ENCODE data around the gene CXCL8.
A peak's percentile ranks its signal among the peaks of the same experiment; 100 is the strongest.
"Not testable (repeated sequence)": the region's sequence is repeated elsewhere in the genome, so short reads cannot be mapped to it uniquely, and the experiment has no call there.

Gene CXCL8

GRCh38 chr4:73751830-73752229 is 11.5 kb downstream of the CXCL8 start:
- H3K4me3 Mint-ChIP-seq = no peak overlapping the region
- no peaks in the 10 kb centered on the region for H3K4me1 Mint-ChIP-seq
- H3K27ac Mint-ChIP-seq = no peak overlapping the region
- DNase-seq (ENCODE audit: low spot score in 2 of 2) (no peak), ATAC-seq (no peak)
- peaks cover 3% of the 10 kb centered on the region for H3K9me3 Mint-ChIP-seq
- H3K36me3 Mint-ChIP-seq = no peaks in the 10 kb centered on the region

GRCh38 chr4:73752424-73752823 is 12.1 kb downstream of the CXCL8 start:
- no peaks in the 10 kb centered on the region for H3K36me3 Mint-ChIP-seq
- no peaks in the 10 kb centered on the region for H3K4me1 Mint-ChIP-seq
- no peak for ATAC-seq
- H3K27ac Mint-ChIP-seq = no peak overlapping the region
- no peak overlapping the region for H3K4me3 Mint-ChIP-seq
- peaks cover 3% of the 10 kb centered on the region for H3K9me3 Mint-ChIP-seq
- DNase-seq (ENCODE audit: low spot score in 2 of 2) = no peak

GRCh38 chr4:73753215-73753614 is 12.8 kb downstream of the CXCL8 start:
- DNase-seq (ENCODE audit: low spot score in 2 of 2) = no peak
- no peak overlapping the region for H3K4me3 Mint-ChIP-seq
- no peak overlapping the region for H3K27ac Mint-ChIP-seq
- H3K36me3 Mint-ChIP-seq = no peaks in the 10 kb centered on the region
- H3K4me1 Mint-ChIP-seq = no peaks in the 10 kb centered on the region
- ATAC-seq = no peak
- H3K9me3 Mint-ChIP-seq = peaks cover 3% of the 10 kb centered on the region

GRCh38 chr4:73754934-73755333 is 14.6 kb downstream of the CXCL8 start:
- ATAC-seq (no peak), DNase-seq (ENCODE audit: low spot score in 2 of 2) (no peak)
- H3K4me1 Mint-ChIP-seq = no peaks in the 10 kb centered on the region
- no peaks in the 10 kb centered on the region for H3K36me3 Mint-ChIP-seq
- no peak overlapping the region for H3K27ac Mint-ChIP-seq
- no peak overlapping the region for H3K4me3 Mint-ChIP-seq
- H3K9me3 Mint-ChIP-seq = peaks cover 3% of the 10 kb centered on the region

- Mint-ChIP-seq H3K4me3 (no peak overlapping the region), H3K27ac (no peak overlapping the region), H3K4me1 (no peaks in the 10 kb centered on the region), H3K36me3 (no peaks in the 10 kb centered on the region), H3K9me3 (peaks cover 3% of the 10 kb centered on the region)
- no peak for DNase-seq (ENCODE audit: low spot score in 2 of 2)
- no peak for ATAC-seq
Observed at GRCh38 chr4:73759357-73759756, 19.0 kb downstream of the CXCL8 start.

GRCh38 chr4:73761856-73762255 is 21.5 kb downstream of the CXCL8 start:
- Mint-ChIP-seq H3K9me3 (no peaks in the 10 kb centered on the region), H3K36me3 (no peaks in the 10 kb centered on the region), H3K27ac (no peak overlapping the region), H3K4me3 (no peak overlapping the region), H3K4me1 (no peaks in the 10 kb centered on the region)
- no peak for DNase-seq (ENCODE audit: low spot score in 2 of 2)
- ATAC-seq = no peak

GRCh38 chr4:73762409-73762808 is 22.0 kb downstream of the CXCL8 start:
- Mint-ChIP-seq H3K4me3 (no peak overlapping the region), H3K9me3 (no peaks in the 10 kb centered on the region), H3K4me1 (no peaks in the 10 kb centered on the region), H3K27ac (no peak overlapping the region), H3K36me3 (no peaks in the 10 kb centered on the region)
- ATAC-seq = no peak
- no peak for DNase-seq (ENCODE audit: low spot score in 2 of 2)

GRCh38 chr4:73763877-73764276 is 23.5 kb downstream of the CXCL8 start:
- H3K4me1 Mint-ChIP-seq = no peaks in the 10 kb centered on the region
- ATAC-seq (peak; percentile 21), DNase-seq (ENCODE audit: low spot score in 2 of 2) (no peak)
- no peak overlapping the region for H3K27ac Mint-ChIP-seq
- no peak overlapping the region for H3K4me3 Mint-ChIP-seq
- H3K9me3 Mint-ChIP-seq = no peaks in the 10 kb centered on the region
- no peaks in the 10 kb centered on the region for H3K36me3 Mint-ChIP-seq

GRCh38 chr4:73764513-73764912 is 24.1 kb downstream of the CXCL8 start:
- H3K4me1 Mint-ChIP-seq = no peaks in the 10 kb centered on the region
- no peaks in the 10 kb centered on the region for H3K9me3 Mint-ChIP-seq
- no peaks in the 10 kb centered on the region for H3K36me3 Mint-ChIP-seq
- ATAC-seq (no peak), DNase-seq (ENCODE audit: low spot score in 2 of 2) (no peak)
- no peak overlapping the region for H3K4me3 Mint-ChIP-seq
- H3K27ac Mint-ChIP-seq = no peak overlapping the region

GRCh38 chr4:73765296-73765695 is 24.9 kb downstream of the CXCL8 start:
- Mint-ChIP-seq H3K4me3 (no peak overlapping the region), H3K36me3 (no peaks in the 10 kb centered on the region), H3K9me3 (no peaks in the 10 kb centered on the region), H3K27ac (no peak overlapping the region), H3K4me1 (no peaks in the 10 kb centered on the region)
- no peak for DNase-seq (ENCODE audit: low spot score in 2 of 2)
- ATAC-seq = no peak

GRCh38 chr4:73770917-73771316 is 30.5 kb downstream of the CXCL8 start:
- Mint-ChIP-seq H3K4me3 (no peak overlapping the region), H3K36me3 (no peaks in the 10 kb centered on the region), H3K27ac (no peak overlapping the region), H3K4me1 (no peaks in the 10 kb centered on the region), H3K9me3 (peaks cover 3% of the 10 kb centered on the region)
- ATAC-seq (no peak), DNase-seq (ENCODE audit: low spot score in 2 of 2) (no peak)

- H3K36me3 Mint-ChIP-seq = no peaks in the 10 kb centered on the region
- no peak overlapping the region for H3K27ac Mint-ChIP-seq
- no peak overlapping the region for H3K4me3 Mint-ChIP-seq
- no peak for DNase-seq (ENCODE audit: low spot score in 2 of 2)
- no peak for ATAC-seq
- H3K9me3 Mint-ChIP-seq = peaks cover 3% of the 10 kb centered on the region
- no peaks in the 10 kb centered on the region for H3K4me1 Mint-ChIP-seq
Observed at GRCh38 chr4:73772363-73772762, 32.0 kb downstream of the CXCL8 start.

GRCh38 chr4:73774406-73774805 is 34.0 kb downstream of the CXCL8 start:
- ATAC-seq = not testable (repeated sequence)

GRCh38 chr4:73776321-73776729 is 36.0 kb downstream of the CXCL8 start:
- ATAC-seq (no peak), DNase-seq (ENCODE audit: low spot score in 2 of 2) (no peak)

More at GRCh38 chr4:73774406-73774805, 34.0 kb downstream of the CXCL8 start:
- H3K4me3 Mint-ChIP-seq; H3K4me1 Mint-ChIP-seq; H3K9me3 Mint-ChIP-seq; DNase-seq (ENCODE audit: low spot score in 2 of 2); H3K27ac Mint-ChIP-seq; H3K36me3 Mint-ChIP-seq: not testable (repeated sequence)

GRCh38 chr4:73777612-73778011 is 37.2 kb downstream of the CXCL8 start:
- Mint-ChIP-seq H3K4me3 (no peak overlapping the region), H3K9me3 (peaks cover 8% of the 10 kb centered on the region), H3K36me3 (no peaks in the 10 kb centered on the region), H3K27ac (no peak overlapping the region), H3K4me1 (no peaks in the 10 kb centered on the region)
- DNase-seq (ENCODE audit: low spot score in 2 of 2) (no peak), ATAC-seq (no peak)

More at GRCh38 chr4:73776321-73776729, 36.0 kb downstream of the CXCL8 start:
- Mint-ChIP-seq H3K9me3 (peaks cover 6% of the 10 kb centered on the region), H3K4me1 (no peaks in the 10 kb centered on the region), H3K27ac (no peak overlapping the region), H3K36me3 (no peaks in the 10 kb centered on the region), H3K4me3 (no peak overlapping the region)

GRCh38 chr4:73780243-73780642 is 39.9 kb downstream of the CXCL8 start:
- no peak overlapping the region for H3K27ac Mint-ChIP-seq
- DNase-seq (ENCODE audit: low spot score in 2 of 2) = no peak
- no peaks in the 10 kb centered on the region for H3K4me1 Mint-ChIP-seq
- ATAC-seq = no peak
- H3K4me3 Mint-ChIP-seq = no peak overlapping the region
- H3K9me3 Mint-ChIP-seq = peaks cover 4% of the 10 kb centered on the region
- H3K36me3 Mint-ChIP-seq = no peaks in the 10 kb centered on the region

- DNase-seq (ENCODE audit: low spot score in 2 of 2) = no peak
- Mint-ChIP-seq H3K4me3 (no peak overlapping the region), H3K27ac (no peak overlapping the region), H3K4me1 (no peaks in the 10 kb centered on the region), H3K36me3 (no peaks in the 10 kb centered on the region), H3K9me3 (peaks cover 4% of the 10 kb centered on the region)
- ATAC-seq = no peak
Observed at GRCh38 chr4:73780834-73781233, 40.5 kb downstream of the CXCL8 start.
